ENCODE measurements around the gene TMEM131.

DNA sequence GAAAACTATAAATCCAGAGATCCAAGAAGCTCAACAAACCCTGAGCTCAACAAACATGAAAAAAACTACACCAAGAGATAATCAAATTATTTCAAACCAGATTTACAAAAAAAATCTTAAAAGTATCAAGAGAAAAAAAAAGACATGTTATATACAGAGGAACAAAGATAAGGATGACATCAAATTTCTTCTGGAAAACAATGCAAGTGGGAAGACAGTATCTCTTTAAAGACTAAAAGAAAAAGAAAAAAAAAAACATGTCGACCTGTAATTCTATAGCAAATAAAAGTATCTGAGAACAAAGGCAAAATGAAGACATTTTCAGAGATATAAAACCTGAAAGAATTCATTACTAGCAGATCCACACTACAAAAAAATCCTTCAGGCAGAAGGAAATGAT lies 21.3 kb downstream of the TMEM131 start:
- TF ChIP-seq POLR2AphosphoS5 (IDR thresholded peaks at IDR 0.05; ENCODE audit: low read depth) (no peak), CTCF (conservative IDR thresholded peaks at IDR 0.05; ENCODE audit: low read depth in 2 of 2) (no peak), EZH2phosphoT487 (IDR thresholded peaks at IDR 0.05; ENCODE audit: unreplicated experiment) (no peak)
